GM23338 (cell line): Measurements from ENCODE around the gene NPB. TPM values are rescaled to one million over a fixed set of nuclear protein-coding genes. Genes with fewer than 3 reads are reported as not detected.

Experiments
- ATAC-seq: fragments of 200-7000 bp; cut with Tn5 transposase; 3 replicates; pipeline ENCODE4 v1.9.1; 2020
- DNase-seq: peaks from one replicate; pipeline ENCODE4 v3.0.0-alpha.2; 2015; ENCODE audit warnings: low spot score
- H2AFZ ChIP-seq: fragments of 200-600 bp; sonication (generic); 2 replicates; pipeline ENCODE4 v1.8.0; 2016; ENCODE audit warnings: antibody characterized with exemption, mild to moderate bottlenecking, moderate library complexity
- H3F3A ChIP-seq: fragments of 200-600 bp; sonication (generic); replicated peaks from 2 replicates; pipeline ENCODE4 v1.8.0; 2017; ENCODE audit warnings: antibody characterized with exemption, mixed run types, low read depth
- H3K27ac ChIP-seq: fragments of 200-600 bp; sonication (generic); 2 replicates; pipeline ENCODE4 v1.6.1; 2016; ENCODE audit warnings: low read depth
- H3K27me3 ChIP-seq: fragments of 200-600 bp; sonication (generic); 2 replicates; pipeline ENCODE4 v1.8.0; 2016; ENCODE audit warnings: mild to moderate bottlenecking, mixed run types, moderate library complexity; ENCODE audit not compliant: insufficient read depth
- H3K36me3 ChIP-seq: fragments of 200-600 bp; sonication (generic); 2 replicates; pipeline ENCODE4 v1.8.0; 2016; ENCODE audit warnings: mild to moderate bottlenecking; ENCODE audit not compliant: insufficient read depth
- H3K4me1 ChIP-seq: fragments of 200-600 bp; sonication (generic); 2 replicates; pipeline ENCODE4 v1.8.0; 2016; ENCODE audit warnings: mild to moderate bottlenecking, moderate library complexity; ENCODE audit not compliant: insufficient read depth
- H3K4me2 ChIP-seq: fragments of 200-600 bp; sonication (generic); 2 replicates; pipeline ENCODE4 v1.7.1; 2017; ENCODE audit warnings: mixed run types
- H3K4me3 ChIP-seq: fragments of 200-600 bp; sonication (generic); 2 replicates; pipeline ENCODE4 v1.6.1; 2016; ENCODE audit warnings: mixed run types
- H3K79me2 ChIP-seq: fragments of 200-600 bp; sonication (generic); replicated peaks from 2 replicates; pipeline ENCODE4 v1.8.0; 2017; ENCODE audit warnings: mild to moderate bottlenecking; ENCODE audit not compliant: insufficient read depth
- H3K9me2 ChIP-seq: fragments of 200-600 bp; sonication (generic); 2 replicates; pipeline ENCODE4 v1.8.0; 2017; ENCODE audit not compliant: insufficient read depth
- H4K20me1 ChIP-seq: fragments of 200-600 bp; sonication (generic); replicated peaks from 2 replicates; pipeline ENCODE4 v1.8.0; 2017; ENCODE audit warnings: mild to moderate bottlenecking; ENCODE audit not compliant: insufficient read depth
- H3K27ac Mint-ChIP-seq: 2 replicates; pipeline ENCODE4 v1.8.0; 2020; ENCODE audit warnings: inconsistent platforms, mild to moderate bottlenecking, moderate library complexity, mixed read lengths
- H3K27me3 Mint-ChIP-seq: 3 replicates; pipeline ENCODE4 v1.8.0; 2022; ENCODE audit warnings: low read depth, mild to moderate bottlenecking, moderate library complexity, mixed read lengths, inconsistent platforms; ENCODE audit not compliant: insufficient read depth, poor library complexity
- H3K36me3 Mint-ChIP-seq: 3 replicates; pipeline ENCODE4 v1.8.0; 2021; ENCODE audit warnings: low read depth, mild to moderate bottlenecking, inconsistent platforms, moderate library complexity, mixed read lengths
- H3K4me1 Mint-ChIP-seq: 3 replicates; pipeline ENCODE4 v1.8.0; 2020; ENCODE audit warnings: mild to moderate bottlenecking, inconsistent platforms, mixed read lengths
- H3K4me3 Mint-ChIP-seq: 3 replicates; pipeline ENCODE4 v1.8.0; 2021; ENCODE audit warnings: moderate library complexity, mild to moderate bottlenecking, inconsistent platforms, mixed read lengths
- H3K9me3 Mint-ChIP-seq: 3 replicates; pipeline ENCODE4 v1.8.0; 2020; ENCODE audit warnings: moderate library complexity, mild to moderate bottlenecking, inconsistent platforms, mixed read lengths
- CREB1 ChIP-seq: fragments of 250-450 bp; sonication (Bioruptor Pico); IDR thresholded peaks from 2 replicates; pipeline ENCODE4 v1.5.0; 2020; ENCODE audit warnings: low read depth, mild to moderate bottlenecking, moderate library complexity
- EZH2phosphoT487 ChIP-seq: fragments of 200-600 bp; sonication (generic); IDR thresholded peaks from one replicate; pipeline ENCODE4 v1.8.1; 2018; ENCODE audit warnings: antibody characterized with exemption; ENCODE audit not compliant: unreplicated experiment
- JUNB ChIP-seq: IDR thresholded peaks from one replicate; pipeline ENCODE4 v1.6.1; 2016; ENCODE audit warnings: antibody characterized with exemption; ENCODE audit not compliant: unreplicated experiment
- NANOG ChIP-seq: IDR thresholded peaks from 2 replicates; pipeline ENCODE4 v1.6.1; 2016; ENCODE audit warnings: antibody characterized with exemption, borderline replicate concordance
- POLR2AphosphoS5 ChIP-seq: IDR thresholded peaks from 2 replicates; pipeline ENCODE4 v1.6.1; 2016; ENCODE audit warnings: antibody characterized with exemption, low read depth
- STAT1 ChIP-seq: IDR thresholded peaks from one replicate; pipeline ENCODE4 v1.6.1; 2016; ENCODE audit warnings: antibody characterized with exemption; ENCODE audit not compliant: unreplicated experiment
- ZNF114 ChIP-seq: fragments of 250-450 bp; sonication (Bioruptor Pico); IDR thresholded peaks from 2 replicates; pipeline ENCODE4 v1.5.0; 2020; ENCODE audit warnings: mild to moderate bottlenecking, moderate library complexity
- ZNF331 ChIP-seq: fragments of 250-450 bp; sonication (Bioruptor Pico); IDR thresholded peaks from 2 replicates; pipeline ENCODE4 v1.5.0; 2020; ENCODE audit warnings: low read depth, mild to moderate bottlenecking, moderate library complexity
- polyA plus RNA-seq: library from polyadenylated mRNA; unstranded; fragments of >200 nt; fragmentation: Nextera tagmentation; extraction: Ambion mirVana; gene quantifications from 2 replicates; pipeline ENCODE4 v1.2.1, GENCODE V29; 2016
- total RNA-seq: library from RNA; depleted of rRNA; stranded (reverse); fragments of >200 nt; shearing (Covaris generic); gene quantifications from 2 replicates; pipeline ENCODE4 v1.2.3, GENCODE V29; 2014
- TF ChIP-seq, protein P1 (sequence below): IDR thresholded peaks from 2 replicates; pipeline ENCODE4 v1.6.1; 2016; ENCODE audit warnings: antibody characterized with exemption
- TF ChIP-seq, protein P2 (sequence below), 2 experiments: fragments of 200-600 bp in 1 of 2; sonication (generic) in 1 of 2; conservative IDR thresholded peaks; 2 replicates each; pipeline versions ENCODE4 v1.5.1 to v1.6.1; 2016 to 2017; ENCODE audit warnings: antibody characterized with exemption in 2 of 2, low read depth in 2 of 2, mild to moderate bottlenecking in 2 of 2, moderate library complexity in 1 of 2
- TF ChIP-seq, protein P3 (sequence below): IDR thresholded peaks from one replicate; pipeline ENCODE4 v1.6.1; 2018; ENCODE audit warnings: antibody characterized with exemption; ENCODE audit not compliant: unreplicated experiment

Gene NPB
- total and polyA plus RNA-seq, 2 experiments from 2014 or later, result 3.6 to 3.8 TPM

DNA sequence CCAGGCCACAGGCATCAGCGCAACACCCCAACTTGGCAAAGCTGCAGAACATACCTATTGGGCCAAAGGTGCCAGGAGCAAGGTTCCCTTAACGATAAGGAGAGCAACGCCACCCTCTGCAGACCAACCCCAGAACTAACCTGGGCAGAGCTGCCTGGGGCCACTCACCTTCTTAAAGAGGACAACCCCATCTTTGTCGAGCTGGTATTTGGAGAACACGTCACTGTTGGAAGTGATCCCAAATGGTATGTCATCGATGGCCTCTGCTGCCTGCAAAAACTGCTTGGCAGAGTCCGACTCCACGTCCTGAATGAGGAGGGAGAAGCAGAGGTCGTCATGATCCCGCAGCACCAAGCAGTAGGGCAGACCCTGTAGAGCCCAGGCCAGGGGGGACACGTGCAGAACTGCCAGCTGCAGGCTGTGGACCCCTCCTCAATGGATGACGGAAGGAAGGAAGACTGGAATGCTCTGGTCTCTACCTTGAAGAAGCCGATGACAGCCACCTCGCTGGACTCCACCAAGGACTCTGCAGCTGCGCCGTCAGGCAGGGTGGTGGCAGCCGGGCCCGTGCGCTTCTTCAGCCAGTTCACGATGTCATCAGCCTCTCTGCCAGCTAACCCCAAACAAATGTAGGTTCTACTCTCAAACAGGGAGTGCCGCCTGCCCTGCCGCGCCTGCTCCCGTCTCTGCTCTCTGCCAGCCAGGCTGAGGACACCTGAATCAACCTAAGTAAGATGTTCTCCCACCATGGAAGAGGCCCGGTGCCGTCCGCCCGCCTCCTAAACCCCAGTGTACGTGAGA is 46.9 kb upstream of the NPB start:
- Mint-ChIP-seq H3K9me3 (no peaks in the 10 kb centered on the region; the same call in 2 of the 3 replicates), H3K27me3 (peaks cover 10% of the 10 kb centered on the region), H3K27ac (no peak overlapping the region), H3K4me1 (peaks cover 5% of the 10 kb centered on the region), H3K36me3 (peaks cover 67% of the 10 kb centered on the region), H3K4me3 (no peak overlapping the region)
- H3K9me2 ChIP-seq, result no peaks in the 10 kb centered on the region
- no peaks in the 10 kb centered on the region for H3K27me3 ChIP-seq
- peaks cover 10% of the 10 kb centered on the region; the same call in 1 of the 2 replicates for H3K4me1 ChIP-seq
- no peak overlapping the region for H3K27ac ChIP-seq
- H3K36me3 ChIP-seq, result peaks cover 7% of the 10 kb centered on the region
- ATAC-seq (peak; percentile 72), DNase-seq (peak; percentile 42)
- peaks cover 47% of the 10 kb centered on the region for H3K79me2 ChIP-seq
- H3K4me2 ChIP-seq, result no peak overlapping the region
- peaks cover 29% of the 10 kb centered on the region for H4K20me1 ChIP-seq
- H3K4me3 ChIP-seq, result no peak overlapping the region
- peaks cover 30% of the 10 kb centered on the region for H3F3A ChIP-seq
- TF ChIP-seq, protein P1, sequence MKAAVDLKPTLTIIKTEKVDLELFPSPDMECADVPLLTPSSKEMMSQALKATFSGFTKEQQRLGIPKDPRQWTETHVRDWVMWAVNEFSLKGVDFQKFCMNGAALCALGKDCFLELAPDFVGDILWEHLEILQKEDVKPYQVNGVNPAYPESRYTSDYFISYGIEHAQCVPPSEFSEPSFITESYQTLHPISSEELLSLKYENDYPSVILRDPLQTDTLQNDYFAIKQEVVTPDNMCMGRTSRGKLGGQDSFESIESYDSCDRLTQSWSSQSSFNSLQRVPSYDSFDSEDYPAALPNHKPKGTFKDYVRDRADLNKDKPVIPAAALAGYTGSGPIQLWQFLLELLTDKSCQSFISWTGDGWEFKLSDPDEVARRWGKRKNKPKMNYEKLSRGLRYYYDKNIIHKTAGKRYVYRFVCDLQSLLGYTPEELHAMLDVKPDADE, result no peak
- TF ChIP-seq, protein P2, sequence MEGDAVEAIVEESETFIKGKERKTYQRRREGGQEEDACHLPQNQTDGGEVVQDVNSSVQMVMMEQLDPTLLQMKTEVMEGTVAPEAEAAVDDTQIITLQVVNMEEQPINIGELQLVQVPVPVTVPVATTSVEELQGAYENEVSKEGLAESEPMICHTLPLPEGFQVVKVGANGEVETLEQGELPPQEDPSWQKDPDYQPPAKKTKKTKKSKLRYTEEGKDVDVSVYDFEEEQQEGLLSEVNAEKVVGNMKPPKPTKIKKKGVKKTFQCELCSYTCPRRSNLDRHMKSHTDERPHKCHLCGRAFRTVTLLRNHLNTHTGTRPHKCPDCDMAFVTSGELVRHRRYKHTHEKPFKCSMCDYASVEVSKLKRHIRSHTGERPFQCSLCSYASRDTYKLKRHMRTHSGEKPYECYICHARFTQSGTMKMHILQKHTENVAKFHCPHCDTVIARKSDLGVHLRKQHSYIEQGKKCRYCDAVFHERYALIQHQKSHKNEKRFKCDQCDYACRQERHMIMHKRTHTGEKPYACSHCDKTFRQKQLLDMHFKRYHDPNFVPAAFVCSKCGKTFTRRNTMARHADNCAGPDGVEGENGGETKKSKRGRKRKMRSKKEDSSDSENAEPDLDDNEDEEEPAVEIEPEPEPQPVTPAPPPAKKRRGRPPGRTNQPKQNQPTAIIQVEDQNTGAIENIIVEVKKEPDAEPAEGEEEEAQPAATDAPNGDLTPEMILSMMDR (conservative IDR thresholded peaks at IDR 0.05; ENCODE audit: low read depth in 2 of 2), result peak; percentile 26 to 48; a peak in 3 of 4 replicates
- H2AFZ ChIP-seq, result no peak overlapping the region

DNA sequence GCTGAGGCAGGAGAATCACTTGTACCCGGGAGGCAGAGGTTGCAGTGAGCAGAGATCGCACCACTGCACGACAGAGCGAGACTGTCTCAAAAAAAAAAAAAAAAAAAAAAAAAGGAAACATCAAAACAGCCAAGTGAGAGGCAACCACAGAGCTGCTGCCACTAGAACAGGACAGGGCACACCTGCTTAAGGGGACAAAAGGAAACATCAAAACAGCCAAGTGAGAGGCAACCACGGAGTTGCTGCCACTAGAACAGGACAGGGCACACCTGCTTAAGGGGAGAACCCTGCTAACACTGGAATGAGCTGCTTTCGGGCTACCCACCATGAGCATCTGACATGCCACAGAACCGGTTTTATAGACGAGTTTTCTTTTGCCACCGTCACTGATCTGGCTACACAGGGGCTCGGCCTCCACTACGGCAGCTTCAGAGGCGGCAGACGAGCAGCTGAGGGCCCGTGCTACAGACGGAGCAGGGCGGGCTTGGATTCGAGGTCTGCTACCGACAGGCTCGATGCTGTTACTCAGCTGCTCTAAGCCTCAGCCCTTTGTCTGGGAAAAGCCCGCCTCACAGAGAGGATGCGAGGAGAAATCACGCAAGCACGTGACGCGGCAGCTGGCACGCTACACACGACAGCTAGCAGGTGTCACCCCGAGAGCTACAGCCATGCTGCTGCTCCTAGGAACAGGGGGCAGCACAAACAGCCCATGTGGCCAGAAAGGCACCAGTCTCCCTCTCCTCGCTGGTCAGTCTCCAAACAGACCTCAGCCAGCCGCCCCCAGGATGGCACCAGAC is 43.7 kb upstream of the NPB start:
- Histone ChIP-seq H3K36me3 (peaks cover 4% of the 10 kb centered on the region), H4K20me1 (peaks cover 28% of the 10 kb centered on the region), H3K27ac (no peak overlapping the region), H3K79me2 (peaks cover 58% of the 10 kb centered on the region), H3K9me2 (no peaks in the 10 kb centered on the region), H2AFZ (no peak overlapping the region), H3K4me1 (peaks cover 13% of the 10 kb centered on the region), H3K4me2 (no peak overlapping the region), H3F3A (peaks cover 38% of the 10 kb centered on the region), H3K27me3 (no peaks in the 10 kb centered on the region), H3K4me3 (peak overlapping the region; percentile 88; the same call in 1 of the 2 replicates)
- Mint-ChIP-seq H3K4me3 (peak overlapping the region; percentile 88), H3K9me3 (peaks cover 2% of the 10 kb centered on the region; the same call in 2 of the 3 replicates), H3K27me3 (peaks cover 21% of the 10 kb centered on the region), H3K36me3 (peaks cover 63% of the 10 kb centered on the region), H3K27ac (no peak overlapping the region), H3K4me1 (peaks cover 10% of the 10 kb centered on the region)
- ATAC-seq (no peak), DNase-seq (no peak)
- TF ChIP-seq POLR2AphosphoS5, result no peak
- TF ChIP-seq CREB1 (CRISPR knock-in tag), result no peak
- no peak for TF ChIP-seq EZH2phosphoT487
- TF ChIP-seq, protein P3, sequence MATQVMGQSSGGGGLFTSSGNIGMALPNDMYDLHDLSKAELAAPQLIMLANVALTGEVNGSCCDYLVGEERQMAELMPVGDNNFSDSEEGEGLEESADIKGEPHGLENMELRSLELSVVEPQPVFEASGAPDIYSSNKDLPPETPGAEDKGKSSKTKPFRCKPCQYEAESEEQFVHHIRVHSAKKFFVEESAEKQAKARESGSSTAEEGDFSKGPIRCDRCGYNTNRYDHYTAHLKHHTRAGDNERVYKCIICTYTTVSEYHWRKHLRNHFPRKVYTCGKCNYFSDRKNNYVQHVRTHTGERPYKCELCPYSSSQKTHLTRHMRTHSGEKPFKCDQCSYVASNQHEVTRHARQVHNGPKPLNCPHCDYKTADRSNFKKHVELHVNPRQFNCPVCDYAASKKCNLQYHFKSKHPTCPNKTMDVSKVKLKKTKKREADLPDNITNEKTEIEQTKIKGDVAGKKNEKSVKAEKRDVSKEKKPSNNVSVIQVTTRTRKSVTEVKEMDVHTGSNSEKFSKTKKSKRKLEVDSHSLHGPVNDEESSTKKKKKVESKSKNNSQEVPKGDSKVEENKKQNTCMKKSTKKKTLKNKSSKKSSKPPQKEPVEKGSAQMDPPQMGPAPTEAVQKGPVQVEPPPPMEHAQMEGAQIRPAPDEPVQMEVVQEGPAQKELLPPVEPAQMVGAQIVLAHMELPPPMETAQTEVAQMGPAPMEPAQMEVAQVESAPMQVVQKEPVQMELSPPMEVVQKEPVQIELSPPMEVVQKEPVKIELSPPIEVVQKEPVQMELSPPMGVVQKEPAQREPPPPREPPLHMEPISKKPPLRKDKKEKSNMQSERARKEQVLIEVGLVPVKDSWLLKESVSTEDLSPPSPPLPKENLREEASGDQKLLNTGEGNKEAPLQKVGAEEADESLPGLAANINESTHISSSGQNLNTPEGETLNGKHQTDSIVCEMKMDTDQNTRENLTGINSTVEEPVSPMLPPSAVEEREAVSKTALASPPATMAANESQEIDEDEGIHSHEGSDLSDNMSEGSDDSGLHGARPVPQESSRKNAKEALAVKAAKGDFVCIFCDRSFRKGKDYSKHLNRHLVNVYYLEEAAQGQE, result no peak
- TF ChIP-seq STAT1, result no peak
- TF ChIP-seq JUNB, result no peak
- TF ChIP-seq, protein P1, result no peak
- no peak for TF ChIP-seq ZNF114
- no peak for TF ChIP-seq NANOG
- TF ChIP-seq, protein P2 (conservative IDR thresholded peaks at IDR 0.05; ENCODE audit: low read depth in 2 of 2), result no peak
- TF ChIP-seq ZNF331 (CRISPR knock-in tag), result no peak
